ENCODE results near the gene PHTF1. TPM values are rescaled to one million over a fixed set of nuclear protein-coding genes. Genes with fewer than 3 reads are reported as not detected.

The PHTF1 gene
- total and polyA plus RNA-seq, 10 of the 15 experiments (the other 5 are each of a cell fraction or from before 2014, with no cell fraction given): 7.8 to 37.6 (median 24.1) TPM

GRCh38 chr1:113780374-113781146 lies 21.3 kb upstream of the PHTF1 start (continued):
- TF ChIP-seq CHD4 (IDR thresholded peaks at IDR 0.05) (no peak), CREB1 (IDR thresholded peaks at IDR 0.05; ENCODE audit: low read depth) (no peak), HCFC1 (IDR thresholded peaks at IDR 0.05; ENCODE audit: low read length) (no peak), LARP7 (IDR thresholded peaks at IDR 0.05) (no peak), MTA2 (IDR thresholded peaks at IDR 0.05; ENCODE audit: low read depth) (peak; percentile 79), CREM (IDR thresholded peaks at IDR 0.05; ENCODE audit: low read depth) (no peak), MEF2B (IDR thresholded peaks at IDR 0.05; ENCODE audit: partially characterized antibody, poor library complexity, severe bottlenecking) (no peak), SKIL (IDR thresholded peaks at IDR 0.05; ENCODE audit: low read depth, poor library complexity, severe bottlenecking) (no peak), HDGF (IDR thresholded peaks at IDR 0.05) (no peak), REST (IDR thresholded peaks at IDR 0.05; ENCODE audit: low read depth, low read length) (no peak), MAX (IDR thresholded peaks at IDR 0.05; ENCODE audit: low read depth, low read length) (no peak), ZNF274 (IDR thresholded peaks at IDR 0.05; ENCODE audit: insufficient read depth, insufficient read length) (no peak), IKZF2 (IDR thresholded peaks at IDR 0.05) (peak; percentile 50 to 56; a peak in 2 of 4 replicates), ZNF622 (IDR thresholded peaks at IDR 0.05) (no peak), PBX3 (IDR thresholded peaks at IDR 0.05; ENCODE audit: insufficient replicate concordance, low read depth, low read length) (no peak), FOXK2 (IDR thresholded peaks at IDR 0.05) (no peak), NFYA (IDR thresholded peaks at IDR 0.05; ENCODE audit: borderline replicate concordance, low read depth, low read length) (no peak), NRF1 (conservative IDR thresholded peaks at IDR 0.05; ENCODE audit: low read depth, low read length) (no peak), RELB (IDR thresholded peaks at IDR 0.05; ENCODE audit: low read depth) (0 out of 2 replicates have a peak, but pooled peaks have one; percentile 46), NBN (IDR thresholded peaks at IDR 0.05) (peak; percentile 18; the same call in 1 of the 2 replicates), YBX1 (IDR thresholded peaks at IDR 0.05) (no peak), BCL11A (IDR thresholded peaks at IDR 0.05; ENCODE audit: low read depth, low read length) (0 out of 2 replicates have a peak, but pooled peaks have one; percentile 7), SMAD1 (IDR thresholded peaks at IDR 0.05; ENCODE audit: low read depth, partially characterized antibody) (no peak), EED (IDR thresholded peaks at IDR 0.05; ENCODE audit: low read depth) (no peak)
